ENCODE results near the gene POU4F3.
"Not testable (repeated sequence)": the region's sequence is repeated elsewhere in the genome, so short reads cannot be mapped to it uniquely, and the experiment has no call there.

The POU4F3 gene

GRCh38 chr5:146338774-146339714 lies at the start of gene POU4F3:
TSS of gene POU4F3 (plus strand) at chr5:146338839. CDS start at chr5:146339113, 274 bp downstream.
- no peak for DNase-seq (ENCODE audit: low read depth in 2 of 2)

- DNase-seq (ENCODE audit: low read depth in 2 of 2) = no peak
Observed at GRCh38 chr5:146290318-146290717, 48.3 kb upstream of the POU4F3 start.

GRCh38 chr5:146291421-146292074 lies 47.1 kb upstream of the POU4F3 start:
- DNase-seq (ENCODE audit: low read depth in 2 of 2) = no peak

- DNase-seq (ENCODE audit: low read depth in 2 of 2) = no peak
Observed at GRCh38 chr5:146296245-146296644, 42.4 kb upstream of the POU4F3 start.

DNA sequence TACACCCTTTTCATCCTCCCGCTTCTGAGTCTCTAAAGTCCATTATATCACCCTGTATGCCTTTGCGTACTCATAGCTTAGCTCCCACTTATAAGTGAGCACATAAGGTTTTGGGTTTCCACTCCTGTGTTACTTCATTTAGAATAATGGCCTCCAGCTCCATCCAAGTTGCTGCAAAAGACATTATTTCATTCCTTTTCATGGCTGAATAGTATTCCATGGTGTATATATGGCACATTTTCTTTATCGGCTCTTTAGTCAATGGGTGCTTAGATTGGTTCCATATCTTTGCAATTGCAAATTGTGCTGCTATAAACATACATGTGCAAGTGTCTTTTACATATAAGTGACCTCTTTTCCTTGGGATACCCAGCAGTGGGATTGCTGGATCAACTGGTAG lies 39.7 kb upstream of the POU4F3 start:
- DNase-seq (ENCODE audit: low read depth in 2 of 2) = not testable (repeated sequence)

- DNase-seq (ENCODE audit: low read depth in 2 of 2) = no peak
Observed at GRCh38 chr5:146301626-146302025, 37.0 kb upstream of the POU4F3 start.

- DNase-seq (ENCODE audit: low read depth in 2 of 2) = no peak
Observed at GRCh38 chr5:146302406-146302805, 36.2 kb upstream of the POU4F3 start.

- DNase-seq (ENCODE audit: low read depth in 2 of 2) = no peak
Observed at GRCh38 chr5:146306838-146307237, 31.8 kb upstream of the POU4F3 start.

- no peak for DNase-seq (ENCODE audit: low read depth in 2 of 2)
Observed at GRCh38 chr5:146307796-146308195, 30.8 kb upstream of the POU4F3 start.

DNA sequence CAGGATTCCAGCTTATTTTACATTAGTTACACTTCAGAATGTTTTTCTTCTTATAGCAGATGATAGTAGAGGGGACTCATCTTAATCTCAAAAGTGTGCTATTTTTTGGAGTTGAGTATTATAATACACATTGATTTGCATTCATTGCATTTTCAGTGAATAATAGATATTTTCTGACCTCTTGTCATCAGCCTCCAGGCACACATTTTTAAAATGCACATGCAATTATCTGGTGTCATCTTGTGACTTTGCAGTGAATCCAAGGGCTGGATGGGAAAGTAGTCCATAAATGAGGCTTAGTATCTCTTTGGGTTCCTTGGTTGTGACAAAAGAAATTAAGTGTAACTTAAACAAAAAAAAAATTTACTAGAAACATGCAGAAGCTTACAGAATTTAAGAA lies 28.1 kb upstream of the POU4F3 start:
- no peak for DNase-seq (ENCODE audit: low read depth in 2 of 2)

GRCh38 chr5:146311278-146311677 lies 27.4 kb upstream of the POU4F3 start:
- no peak for DNase-seq (ENCODE audit: low read depth in 2 of 2)

DNA sequence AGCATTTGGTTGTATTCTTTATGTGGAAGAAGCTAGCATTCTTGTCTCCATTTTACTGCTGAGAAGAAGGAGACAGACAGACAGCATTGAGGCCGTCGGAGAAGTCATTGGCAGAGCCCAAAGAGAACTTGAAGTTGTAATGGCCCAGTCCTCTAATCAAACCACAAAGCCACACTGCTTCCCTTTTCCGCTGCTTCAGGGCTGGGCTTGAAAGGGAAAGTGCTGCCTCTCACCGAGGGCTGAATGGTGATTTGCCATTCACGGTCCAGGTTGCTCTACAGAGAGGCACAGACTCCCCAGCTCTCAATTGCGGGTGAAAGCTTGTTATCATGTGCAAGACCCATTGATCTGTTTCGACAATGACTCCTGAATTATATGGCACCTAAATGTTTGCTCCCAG lies 25.6 kb upstream of the POU4F3 start:
- no peak for DNase-seq (ENCODE audit: low read depth in 2 of 2)

GRCh38 chr5:146321571-146321970 lies 17.1 kb upstream of the POU4F3 start:
- DNase-seq (ENCODE audit: low read depth in 2 of 2) = no peak

DNA sequence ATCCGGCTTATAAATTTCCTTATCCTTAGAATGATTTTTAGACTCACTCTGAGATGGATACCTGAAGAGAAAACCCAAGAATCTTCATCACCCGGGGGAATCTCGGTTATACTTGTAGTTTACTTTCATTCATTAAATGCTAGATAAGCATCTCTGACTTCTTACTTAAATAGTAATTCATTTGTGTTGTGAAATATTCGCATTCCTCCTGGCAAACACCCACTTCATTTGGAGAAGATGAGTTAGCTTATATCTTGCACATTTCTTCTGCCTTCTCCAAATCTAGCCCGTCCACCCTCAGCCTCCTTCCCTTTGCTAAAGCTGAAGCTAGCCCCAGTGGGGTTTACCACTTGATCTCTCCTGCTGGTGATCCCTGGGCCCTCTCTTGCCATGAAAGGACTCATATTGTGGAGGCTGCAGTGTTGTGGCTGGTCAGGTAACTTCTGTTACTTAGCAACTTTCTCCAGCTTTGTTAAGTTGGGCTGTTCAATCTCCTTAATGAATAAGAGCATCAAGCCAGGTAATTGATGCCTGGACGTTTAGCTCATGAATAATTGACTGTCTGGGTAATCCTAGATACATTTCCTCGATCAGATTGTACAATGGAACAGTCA lies 11.3 kb upstream of the POU4F3 start:
- DNase-seq (ENCODE audit: low read depth in 2 of 2) = no peak

DNA sequence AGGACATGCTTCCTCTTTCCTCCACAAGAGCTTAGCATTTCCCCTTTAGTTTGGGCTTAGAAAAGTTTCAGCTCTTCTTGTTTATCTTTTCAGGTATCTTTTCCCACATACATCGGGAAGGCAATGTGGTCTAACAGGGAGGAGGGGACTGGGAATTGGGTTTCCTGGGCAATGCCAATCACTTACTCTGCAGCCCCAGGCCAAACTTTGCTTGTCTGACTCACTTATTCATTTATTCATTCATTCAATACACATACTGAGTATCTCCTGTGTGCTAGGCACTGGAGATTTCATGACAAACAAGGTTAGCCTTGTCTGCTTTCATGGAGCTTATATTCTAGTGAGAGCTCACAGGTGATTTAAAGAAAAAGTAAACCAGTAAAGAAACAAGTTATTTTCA lies 10.7 kb upstream of the POU4F3 start:
- no peak for DNase-seq (ENCODE audit: low read depth in 2 of 2)

GRCh38 chr5:146329697-146330096 lies 8.9 kb upstream of the POU4F3 start:
- no peak for DNase-seq (ENCODE audit: low read depth in 2 of 2)

- DNase-seq (ENCODE audit: low read depth in 2 of 2) = no peak
Observed at GRCh38 chr5:146331423-146331822, 7.2 kb upstream of the POU4F3 start.

GRCh38 chr5:146334074-146334533 lies 4.5 kb upstream of the POU4F3 start:
- DNase-seq (ENCODE audit: low read depth in 2 of 2) = no peak

- DNase-seq (ENCODE audit: low read depth in 2 of 2) = no peak
Observed at GRCh38 chr5:146336197-146336596, 2.4 kb upstream of the POU4F3 start.

- DNase-seq (ENCODE audit: low read depth in 2 of 2) = no peak
Observed at GRCh38 chr5:146337264-146337904, 1.3 kb upstream of the POU4F3 start.

DNA sequence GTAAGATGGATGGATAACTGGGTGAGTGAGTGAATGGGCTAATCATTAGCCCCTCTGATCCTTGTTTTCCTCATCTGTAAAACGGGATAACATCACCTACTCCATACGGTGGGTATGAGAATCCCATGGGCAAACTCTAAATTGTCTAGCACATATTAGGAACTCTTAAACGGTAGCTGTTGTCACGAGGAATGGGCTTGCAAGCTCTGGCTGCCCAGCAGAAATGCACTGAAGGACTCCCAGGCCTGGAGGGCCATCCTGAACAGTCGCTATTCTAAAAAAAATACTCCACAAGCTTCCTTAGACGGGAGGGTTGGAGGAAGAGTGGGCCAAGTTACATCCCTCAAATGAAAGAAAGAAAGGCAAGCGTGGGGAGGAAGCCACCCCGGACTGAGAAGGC lies 711 bp upstream of the POU4F3 start:
- no peak for DNase-seq (ENCODE audit: low read depth in 2 of 2)

DNA sequence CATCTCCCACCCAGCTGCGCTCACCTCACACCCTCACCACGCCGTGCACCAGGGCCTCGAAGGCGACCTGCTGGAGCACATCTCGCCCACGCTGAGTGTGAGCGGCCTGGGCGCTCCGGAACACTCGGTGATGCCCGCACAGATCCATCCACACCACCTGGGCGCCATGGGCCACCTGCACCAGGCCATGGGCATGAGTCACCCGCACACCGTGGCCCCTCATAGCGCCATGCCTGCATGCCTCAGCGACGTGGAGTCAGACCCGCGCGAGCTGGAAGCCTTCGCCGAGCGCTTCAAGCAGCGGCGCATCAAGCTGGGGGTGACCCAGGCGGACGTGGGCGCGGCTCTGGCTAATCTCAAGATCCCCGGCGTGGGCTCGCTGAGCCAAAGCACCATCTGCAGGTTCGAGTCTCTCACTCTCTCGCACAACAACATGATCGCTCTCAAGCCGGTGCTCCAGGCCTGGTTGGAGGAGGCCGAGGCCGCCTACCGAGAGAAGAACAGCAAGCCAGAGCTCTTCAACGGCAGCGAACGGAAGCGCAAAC lies 1.1 kb downstream of the POU4F3 start:
- no peak for DNase-seq (ENCODE audit: low read depth in 2 of 2)

Measured in activated CD8-positive, alpha-beta memory T cell treated with anti-CD3 and anti-CD28 coated beads for 4 hours (primary cell).